22Rv1 (cell line): Measurements from ENCODE around the gene TCF12.

Source experiments
- ZFX ChIP-seq: fragments of 450-650 bp; IDR thresholded peaks from 2 replicates; pipeline ENCODE4 v1.6.1; 2017; ENCODE audit warnings: antibody characterized with exemption, borderline replicate concordance
- TF ChIP-seq, protein P1 (sequence below): fragments of 450-650 bp; IDR thresholded peaks from 2 replicates; pipeline ENCODE4 v1.5.1; 2017; ENCODE audit warnings: mild to moderate bottlenecking

DNA sequence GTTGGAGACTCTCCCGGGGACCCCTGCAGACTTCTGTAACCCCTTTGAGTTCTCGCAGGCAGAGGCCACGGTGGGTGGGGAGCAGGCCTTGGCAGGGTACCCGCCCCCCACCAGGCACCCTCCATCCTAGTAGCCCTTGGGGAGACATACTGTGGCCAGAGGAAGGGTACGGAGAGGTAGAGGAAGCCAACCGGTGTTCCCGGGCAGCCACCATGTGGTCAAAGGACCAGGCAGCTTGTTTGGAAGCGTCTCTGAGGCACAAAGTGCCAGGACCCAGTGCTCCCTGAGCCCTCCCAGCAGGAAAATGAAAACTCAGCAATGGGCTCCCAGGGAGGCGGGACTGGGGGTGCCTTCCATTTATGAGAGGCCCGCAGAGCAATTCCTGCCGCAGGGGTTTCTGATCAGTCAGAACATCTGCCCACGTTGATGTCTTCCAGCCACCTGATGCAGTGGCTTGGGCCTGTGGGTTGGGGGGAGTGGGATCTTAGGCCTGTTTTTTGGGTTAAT, 404.9 kb downstream of the TCF12 start:
- TF ChIP-seq, protein P1, sequence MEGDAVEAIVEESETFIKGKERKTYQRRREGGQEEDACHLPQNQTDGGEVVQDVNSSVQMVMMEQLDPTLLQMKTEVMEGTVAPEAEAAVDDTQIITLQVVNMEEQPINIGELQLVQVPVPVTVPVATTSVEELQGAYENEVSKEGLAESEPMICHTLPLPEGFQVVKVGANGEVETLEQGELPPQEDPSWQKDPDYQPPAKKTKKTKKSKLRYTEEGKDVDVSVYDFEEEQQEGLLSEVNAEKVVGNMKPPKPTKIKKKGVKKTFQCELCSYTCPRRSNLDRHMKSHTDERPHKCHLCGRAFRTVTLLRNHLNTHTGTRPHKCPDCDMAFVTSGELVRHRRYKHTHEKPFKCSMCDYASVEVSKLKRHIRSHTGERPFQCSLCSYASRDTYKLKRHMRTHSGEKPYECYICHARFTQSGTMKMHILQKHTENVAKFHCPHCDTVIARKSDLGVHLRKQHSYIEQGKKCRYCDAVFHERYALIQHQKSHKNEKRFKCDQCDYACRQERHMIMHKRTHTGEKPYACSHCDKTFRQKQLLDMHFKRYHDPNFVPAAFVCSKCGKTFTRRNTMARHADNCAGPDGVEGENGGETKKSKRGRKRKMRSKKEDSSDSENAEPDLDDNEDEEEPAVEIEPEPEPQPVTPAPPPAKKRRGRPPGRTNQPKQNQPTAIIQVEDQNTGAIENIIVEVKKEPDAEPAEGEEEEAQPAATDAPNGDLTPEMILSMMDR: no peak
- no peak for TF ChIP-seq ZFX
